GM12891 (cell line): ENCODE measurements around the gene NKIRAS2.

Experiments
- POLR2A ChIP-seq: IDR thresholded peaks from 2 replicates; pipeline ENCODE4 v1.6.1; 2011; ENCODE audit warnings: low read depth, low read length, control low read depth
- POLR2AphosphoS5 ChIP-seq: IDR thresholded peaks from 2 replicates; pipeline ENCODE4 v1.6.1; 2011; ENCODE audit warnings: low read depth, low read length, control low read depth

- no peak for TF ChIP-seq POLR2A
- no peak for TF ChIP-seq POLR2AphosphoS5
Measured at GRCh38 chr17:42026857-42027589, 7.1 kb downstream of the NKIRAS2 start.
